ENCODE measurements around the gene RC3H1. TPM values are rescaled to one million over a fixed set of nuclear protein-coding genes. Genes with fewer than 3 reads are reported as not detected.

Gene RC3H1
- total RNA-seq, 6 donors from 2014 or later, result 19.0 to 40.9 (median 31.4) TPM

GRCh38 chr1:173887627-173888026 lies 134.5 kb downstream of the RC3H1 start:
- no peak for DNase-seq
- H3K36me3 ChIP-seq, result peaks cover 10 to 21% (median 13%) of the 10 kb centered on the region in 4 donors
- WGBS, 2 donors, result 87 to 89% methylated on average over 2 of the region's 2 CpGs
- ATAC-seq (ENCODE audit: low FRiP score in 2 of 2), result no peak
- no peak overlapping the region for H3K4me3 ChIP-seq
- no peak overlapping the region for H3K27ac ChIP-seq
- H3K27me3 ChIP-seq, result no peaks in the 10 kb centered on the region
- no peaks in the 10 kb centered on the region for H3K4me1 ChIP-seq
- TF ChIP-seq POLR2AphosphoS5 (IDR thresholded peaks at IDR 0.05), result no peak
- TF ChIP-seq POLR2A (IDR thresholded peaks at IDR 0.05), result no peak
- no peak for TF ChIP-seq CTCF (IDR thresholded peaks at IDR 0.05)
- TF ChIP-seq EP300 (IDR thresholded peaks at IDR 0.05), result no peak
- H3K9me3 ChIP-seq, result no peaks in the 10 kb centered on the region

- TF ChIP-seq EP300 (IDR thresholded peaks at IDR 0.05), result no peak
- no peak for TF ChIP-seq POLR2AphosphoS5 (IDR thresholded peaks at IDR 0.05)
- TF ChIP-seq POLR2A (IDR thresholded peaks at IDR 0.05), result no peak
- TF ChIP-seq CTCF (IDR thresholded peaks at IDR 0.05), result no peak
- no peak overlapping the region for H3K4me3 ChIP-seq
- DNase-seq, result no peak
- H3K9me3 ChIP-seq, result no peaks in the 10 kb centered on the region
- no peaks in the 10 kb centered on the region for H3K4me1 ChIP-seq
- H3K27ac ChIP-seq, result no peak overlapping the region
- H3K27me3 ChIP-seq, result no peaks in the 10 kb centered on the region
- peaks cover 10 to 21% (median 13%) of the 10 kb centered on the region in 4 donors for H3K36me3 ChIP-seq
- 69 to 76% methylated on average over 4 of the region's 4 CpGs for WGBS, 2 donors
- no peak for ATAC-seq (ENCODE audit: low FRiP score in 2 of 2)
Measured at GRCh38 chr1:173886746-173887611, 135.2 kb downstream of the RC3H1 start.

- no peaks in the 10 kb centered on the region for H3K9me3 ChIP-seq
- peaks cover 10 to 21% (median 13%) of the 10 kb centered on the region in 4 donors for H3K36me3 ChIP-seq
- ATAC-seq (ENCODE audit: low FRiP score in 2 of 2) (no peak), DNase-seq (no peak)
- TF ChIP-seq POLR2AphosphoS5 (IDR thresholded peaks at IDR 0.05), result no peak
- TF ChIP-seq CTCF (IDR thresholded peaks at IDR 0.05), result no peak
- TF ChIP-seq EP300 (IDR thresholded peaks at IDR 0.05), result no peak
- no peak for TF ChIP-seq POLR2A (IDR thresholded peaks at IDR 0.05)
- H3K4me3 ChIP-seq, result no peak overlapping the region
- no peaks in the 10 kb centered on the region for H3K4me1 ChIP-seq
- 89 to 93% methylated on average over 5 of the region's 5 CpGs for WGBS, 2 donors
- H3K27me3 ChIP-seq, result no peaks in the 10 kb centered on the region
- H3K27ac ChIP-seq, result no peak overlapping the region
Measured at GRCh38 chr1:173884701-173885100, 137.5 kb downstream of the RC3H1 start.

Small RNA genes lying within 50 kb of the gene (small RNA-seq; reads per million reads assigned to genes)
- gene RNA5SP67 (0 reads per million in 4 donors), gene RNA5SP68 (0 to 0.14 (median 0.09) reads per million in 4 donors)

Other genes starting within 250 kb of the RC3H1 start
- 10 to 100 TPM in 5 of 6 donors, 1 to 10 TPM in 1; 7.3 to 19.1 (median 12.5) TPM for gene DARS2, start 197.7 kb downstream of the RC3H1 start, total RNA-seq
- 1 to 10 TPM; 1.8 to 8.4 (median 4.4) TPM for gene CENPL, start 197.5 kb downstream of the RC3H1 start, total RNA-seq
- gene GAS5, start 154.4 kb downstream of the RC3H1 start, total RNA-seq, result 100 to 1,000 TPM; 169 to 367 (median 271) TPM
- gene ZBTB37, start 154.0 kb downstream of the RC3H1 start, total RNA-seq, result 10 to 100 TPM in 4 of 6 donors, 1 to 10 TPM in 2; 5.3 to 17.8 (median 12.0) TPM
- 1 to 10 TPM in 1 of 6 donors, under 1 TPM in 1, not detected in 4; 0.26 to 1.5 TPM for gene SERPINC1, start 105.0 kb downstream of the RC3H1 start, total RNA-seq
- 100 to 1,000 TPM in 2 of 6 donors, 10 to 100 TPM in 4; 41.3 to 229 (median 85.3) TPM for gene RABGAP1L, start 137.2 kb upstream of the RC3H1 start, total RNA-seq

All from upper lobe of left lung (tissue), 6 donors.